ENCODE results near the gene NGF.

DNA sequence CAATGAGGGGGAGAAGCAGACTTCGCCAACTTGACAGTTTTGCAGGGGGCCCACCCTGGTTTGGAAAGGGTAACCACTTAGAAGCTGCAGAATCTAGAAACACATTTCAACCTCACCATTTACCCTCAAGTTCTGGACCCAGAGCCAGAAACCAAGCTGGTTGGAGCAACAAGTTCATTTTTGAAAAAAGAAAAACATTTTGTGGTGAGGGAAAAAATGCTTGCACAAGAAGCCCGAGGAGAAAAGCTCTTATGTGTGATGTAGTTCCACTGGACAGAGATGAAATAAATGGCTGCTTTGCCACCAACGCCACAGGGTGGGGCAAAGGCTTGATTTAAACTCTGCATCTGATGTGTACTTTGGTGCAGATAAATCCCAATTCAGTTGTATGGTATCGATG lies 10.6 kb upstream of the NGF start:
- TF ChIP-seq, protein P1, sequence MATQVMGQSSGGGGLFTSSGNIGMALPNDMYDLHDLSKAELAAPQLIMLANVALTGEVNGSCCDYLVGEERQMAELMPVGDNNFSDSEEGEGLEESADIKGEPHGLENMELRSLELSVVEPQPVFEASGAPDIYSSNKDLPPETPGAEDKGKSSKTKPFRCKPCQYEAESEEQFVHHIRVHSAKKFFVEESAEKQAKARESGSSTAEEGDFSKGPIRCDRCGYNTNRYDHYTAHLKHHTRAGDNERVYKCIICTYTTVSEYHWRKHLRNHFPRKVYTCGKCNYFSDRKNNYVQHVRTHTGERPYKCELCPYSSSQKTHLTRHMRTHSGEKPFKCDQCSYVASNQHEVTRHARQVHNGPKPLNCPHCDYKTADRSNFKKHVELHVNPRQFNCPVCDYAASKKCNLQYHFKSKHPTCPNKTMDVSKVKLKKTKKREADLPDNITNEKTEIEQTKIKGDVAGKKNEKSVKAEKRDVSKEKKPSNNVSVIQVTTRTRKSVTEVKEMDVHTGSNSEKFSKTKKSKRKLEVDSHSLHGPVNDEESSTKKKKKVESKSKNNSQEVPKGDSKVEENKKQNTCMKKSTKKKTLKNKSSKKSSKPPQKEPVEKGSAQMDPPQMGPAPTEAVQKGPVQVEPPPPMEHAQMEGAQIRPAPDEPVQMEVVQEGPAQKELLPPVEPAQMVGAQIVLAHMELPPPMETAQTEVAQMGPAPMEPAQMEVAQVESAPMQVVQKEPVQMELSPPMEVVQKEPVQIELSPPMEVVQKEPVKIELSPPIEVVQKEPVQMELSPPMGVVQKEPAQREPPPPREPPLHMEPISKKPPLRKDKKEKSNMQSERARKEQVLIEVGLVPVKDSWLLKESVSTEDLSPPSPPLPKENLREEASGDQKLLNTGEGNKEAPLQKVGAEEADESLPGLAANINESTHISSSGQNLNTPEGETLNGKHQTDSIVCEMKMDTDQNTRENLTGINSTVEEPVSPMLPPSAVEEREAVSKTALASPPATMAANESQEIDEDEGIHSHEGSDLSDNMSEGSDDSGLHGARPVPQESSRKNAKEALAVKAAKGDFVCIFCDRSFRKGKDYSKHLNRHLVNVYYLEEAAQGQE (IDR thresholded peaks at IDR 0.05; ENCODE audit: insufficient read depth in 1 of 2, low read depth in 2 of 2, low read length in 2 of 2) = no peak
- TF ChIP-seq POLR2AphosphoS5 (IDR thresholded peaks at IDR 0.05; ENCODE audit: low read depth, low read length) (no peak), TAF1 (IDR thresholded peaks at IDR 0.05; ENCODE audit: borderline replicate concordance, insufficient read depth, low read length) (no peak)

Data from PFSK-1 (cell line).